ENCODE data around the gene MARCHF5. TPM values are rescaled to one million over a fixed set of nuclear protein-coding genes. Genes with fewer than 3 reads are reported as not detected.
A peak's percentile ranks its signal among the peaks of the same experiment; 100 is the strongest.
"Not testable (repeated sequence)": the region's sequence is repeated elsewhere in the genome, so short reads cannot be mapped to it uniquely, and the experiment has no call there.

Gene MARCHF5
- total and polyA plus RNA-seq, 9 donors = 15.4 to 44.1 (median 36.0) TPM

DNA sequence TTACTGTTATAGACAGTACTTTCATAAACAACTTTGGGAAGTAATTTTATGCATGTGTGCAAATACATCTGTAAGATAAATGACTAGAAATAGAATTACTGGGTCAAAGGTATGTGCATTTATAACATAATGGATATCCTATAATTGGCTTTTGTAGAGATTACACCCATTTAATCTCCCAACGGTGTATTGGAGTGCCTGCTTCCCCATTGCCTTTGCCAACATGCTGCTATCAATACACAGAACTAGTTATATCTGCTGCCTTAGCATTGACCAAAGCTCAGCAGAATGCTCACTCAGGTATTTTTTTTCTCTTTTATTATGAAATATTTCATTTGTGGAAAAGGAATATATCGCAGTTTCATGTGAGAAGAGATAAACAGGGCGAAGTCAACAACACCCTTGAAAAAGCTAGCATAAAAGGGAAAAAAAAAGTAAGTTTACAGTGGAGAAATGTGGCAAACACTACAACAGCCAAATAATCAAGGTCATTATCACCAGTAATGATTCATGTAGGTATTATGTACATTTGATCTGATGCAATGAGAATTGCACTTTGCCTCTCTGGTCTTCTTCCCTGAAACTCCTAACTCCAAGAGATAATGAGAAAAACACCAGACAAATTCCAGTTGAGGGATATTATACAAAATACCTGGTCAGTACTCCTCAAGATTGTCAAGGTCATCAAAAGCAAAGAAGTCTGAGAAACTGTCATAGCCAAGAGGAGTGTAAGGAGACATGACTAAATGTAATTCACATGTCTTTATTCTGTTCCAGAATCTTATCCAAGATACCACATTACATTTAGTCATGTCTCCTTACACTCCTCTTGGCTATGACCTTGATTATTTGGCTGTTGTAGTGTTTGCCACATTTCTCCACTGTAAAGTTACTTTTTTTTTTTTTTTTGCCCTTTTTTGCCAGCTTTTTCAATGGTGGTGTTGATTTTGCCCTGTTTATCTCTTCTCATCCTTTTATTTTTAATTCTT lies 36.8 kb downstream of the MARCHF5 start:
- no peak for TF ChIP-seq EP300 (IDR thresholded peaks at IDR 0.05)
- TF ChIP-seq POLR2A (IDR thresholded peaks at IDR 0.05) = no peak
- TF ChIP-seq, protein P1, sequence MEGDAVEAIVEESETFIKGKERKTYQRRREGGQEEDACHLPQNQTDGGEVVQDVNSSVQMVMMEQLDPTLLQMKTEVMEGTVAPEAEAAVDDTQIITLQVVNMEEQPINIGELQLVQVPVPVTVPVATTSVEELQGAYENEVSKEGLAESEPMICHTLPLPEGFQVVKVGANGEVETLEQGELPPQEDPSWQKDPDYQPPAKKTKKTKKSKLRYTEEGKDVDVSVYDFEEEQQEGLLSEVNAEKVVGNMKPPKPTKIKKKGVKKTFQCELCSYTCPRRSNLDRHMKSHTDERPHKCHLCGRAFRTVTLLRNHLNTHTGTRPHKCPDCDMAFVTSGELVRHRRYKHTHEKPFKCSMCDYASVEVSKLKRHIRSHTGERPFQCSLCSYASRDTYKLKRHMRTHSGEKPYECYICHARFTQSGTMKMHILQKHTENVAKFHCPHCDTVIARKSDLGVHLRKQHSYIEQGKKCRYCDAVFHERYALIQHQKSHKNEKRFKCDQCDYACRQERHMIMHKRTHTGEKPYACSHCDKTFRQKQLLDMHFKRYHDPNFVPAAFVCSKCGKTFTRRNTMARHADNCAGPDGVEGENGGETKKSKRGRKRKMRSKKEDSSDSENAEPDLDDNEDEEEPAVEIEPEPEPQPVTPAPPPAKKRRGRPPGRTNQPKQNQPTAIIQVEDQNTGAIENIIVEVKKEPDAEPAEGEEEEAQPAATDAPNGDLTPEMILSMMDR (IDR thresholded peaks at IDR 0.05) = no peak
- peak overlapping the region in 1 of 2 donors; percentile 38 for H3K27ac ChIP-seq
- 20 to 56% (median 28%) methylated on average over 3 of the region's 3 CpGs for WGBS, 3 donors

DNA sequence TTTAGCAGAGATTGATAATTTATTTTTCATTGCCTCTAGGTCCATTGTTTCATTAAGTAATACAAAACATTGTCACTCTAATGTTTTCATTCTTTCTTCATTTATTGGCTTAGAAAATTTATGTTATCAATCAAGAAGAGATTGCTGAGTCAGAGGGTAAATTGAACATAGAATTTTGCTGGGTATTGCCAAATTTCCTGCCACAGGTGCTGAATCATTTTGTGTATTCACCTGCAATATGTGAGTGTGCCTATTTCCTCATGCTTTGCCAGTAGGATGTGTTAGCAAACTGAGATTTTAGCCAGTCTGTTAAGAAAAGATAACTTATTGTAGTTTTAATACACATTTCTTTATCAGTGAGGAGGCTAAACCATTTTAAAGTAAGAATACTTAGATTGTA lies 38.0 kb downstream of the MARCHF5 start:
- no peak for DNase-seq
- Histone ChIP-seq H3K4me3 (no peak overlapping the region), H3K27ac (peak overlapping the region in 1 of 2 donors; percentile 40), H3K36me3 (no peaks in the 10 kb centered on the region), H3K4me1 (ENCODE audit: insufficient read depth) (no peaks in the 10 kb centered on the region), H3K27me3 (no peaks in the 10 kb centered on the region), H3K9me3 (no peaks in the 10 kb centered on the region)
- intact Hi-C loops (cut with DNase I) = no loop called here
- TF ChIP-seq EP300 (IDR thresholded peaks at IDR 0.05) = no peak
- TF ChIP-seq, protein P1 (IDR thresholded peaks at IDR 0.05) = no peak
- TF ChIP-seq POLR2A (IDR thresholded peaks at IDR 0.05) = no peak

More for the DNA sequence above, 36.8 kb downstream of the MARCHF5 start:
- peaks cover 4% of the 10 kb centered on the region for H3K4me1 ChIP-seq (ENCODE audit: insufficient read depth)
- H3K36me3 ChIP-seq = no peaks in the 10 kb centered on the region
- no peaks in the 10 kb centered on the region for H3K27me3 ChIP-seq
- no peaks in the 10 kb centered on the region for H3K9me3 ChIP-seq
- intact Hi-C loops (cut with DNase I) = no loop called here
- no peak for DNase-seq
- H3K4me3 ChIP-seq = no peak overlapping the region

DNA sequence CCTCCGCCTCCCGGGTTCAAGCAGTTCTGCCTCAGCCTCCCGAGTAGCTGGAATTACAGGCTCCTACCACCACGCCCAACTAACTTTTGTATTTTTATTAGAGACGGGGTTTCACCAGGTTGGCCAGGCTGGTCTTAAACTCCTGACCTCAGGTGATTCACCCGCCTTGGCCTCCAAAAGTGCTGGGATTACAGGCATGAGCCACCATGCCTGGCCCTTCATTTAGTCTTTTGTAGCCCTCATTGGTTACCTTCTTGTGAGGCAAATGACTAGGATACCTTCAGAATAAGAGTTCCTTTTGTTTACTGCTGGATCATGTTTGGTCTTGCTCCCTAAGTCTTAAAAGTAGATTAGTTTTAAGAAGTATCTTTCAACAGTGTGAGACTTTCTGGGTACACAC lies 39.0 kb downstream of the MARCHF5 start:
- intact Hi-C loops (cut with DNase I); H3K27me3 ChIP-seq; H3K27ac ChIP-seq; H3K4me1 ChIP-seq (ENCODE audit: insufficient read depth); DNase-seq; H3K4me3 ChIP-seq; H3K36me3 ChIP-seq; H3K9me3 ChIP-seq: not testable (repeated sequence)
- 93 to 97% (median 96%) methylated on average over 6 of the region's 6 CpGs for WGBS, 3 donors

DNA sequence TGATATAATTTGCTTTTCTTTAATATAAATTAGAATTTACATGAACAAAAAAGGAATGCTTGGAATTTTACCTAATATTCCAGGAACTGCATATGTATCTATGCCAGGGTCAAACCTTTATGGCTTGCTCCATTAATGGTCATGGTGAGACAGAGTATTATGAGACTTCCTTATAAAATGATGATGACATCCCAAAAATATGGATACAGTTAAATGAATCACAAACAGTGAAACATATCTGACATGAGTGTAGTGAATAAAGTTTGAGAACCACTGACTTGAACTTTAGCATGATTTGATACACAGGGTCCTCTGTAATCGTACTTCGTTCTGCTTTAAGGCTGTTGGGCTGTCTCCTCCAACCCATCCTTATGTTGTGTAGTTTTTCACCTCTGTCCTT lies 51.8 kb downstream of the MARCHF5 start:
- Histone ChIP-seq H3K4me3 (no peak overlapping the region), H3K27me3 (no peaks in the 10 kb centered on the region), H3K9me3 (no peaks in the 10 kb centered on the region), H3K27ac (no peak overlapping the region), H3K36me3 (no peaks in the 10 kb centered on the region), H3K4me1 (ENCODE audit: insufficient read depth) (no peaks in the 10 kb centered on the region)
- intact Hi-C loops (cut with DNase I) = no loop called here
- no peak for TF ChIP-seq EP300 (IDR thresholded peaks at IDR 0.05)
- TF ChIP-seq POLR2A (IDR thresholded peaks at IDR 0.05) = no peak
- TF ChIP-seq, protein P1 (IDR thresholded peaks at IDR 0.05) = no peak
- whole genome bisulfite sequencing, 3 donors = 94 to 99% (median 96%) methylated on average over 2 of the region's 2 CpGs
- no peak for DNase-seq

DNA sequence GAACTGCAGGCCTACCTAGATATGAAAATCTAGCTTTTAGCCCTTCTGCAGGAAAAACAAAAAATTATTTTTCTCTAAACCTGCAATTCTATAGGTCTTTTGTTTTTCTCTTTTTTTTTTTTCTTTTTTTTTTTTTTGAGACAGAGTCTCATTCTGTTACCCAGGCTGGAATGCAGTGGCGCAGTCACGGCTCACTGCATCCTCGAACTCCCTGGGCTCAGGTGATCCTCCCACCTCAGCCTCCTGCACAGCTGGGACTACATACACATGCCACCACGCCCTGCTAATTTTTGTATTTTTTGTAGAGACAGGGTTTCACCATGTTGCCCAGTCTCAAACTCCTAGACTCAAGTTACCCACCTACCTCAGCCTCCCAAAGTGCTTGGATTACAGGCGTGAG lies 54.6 kb downstream of the MARCHF5 start:
- H3K36me3 ChIP-seq; H3K27ac ChIP-seq; H3K9me3 ChIP-seq; intact Hi-C loops (cut with DNase I); DNase-seq; H3K4me1 ChIP-seq (ENCODE audit: insufficient read depth); H3K4me3 ChIP-seq; H3K27me3 ChIP-seq: not testable (repeated sequence)
- WGBS, 3 donors = 96 to 97% (median 97%) methylated on average over 5 of the region's 5 CpGs

DNA sequence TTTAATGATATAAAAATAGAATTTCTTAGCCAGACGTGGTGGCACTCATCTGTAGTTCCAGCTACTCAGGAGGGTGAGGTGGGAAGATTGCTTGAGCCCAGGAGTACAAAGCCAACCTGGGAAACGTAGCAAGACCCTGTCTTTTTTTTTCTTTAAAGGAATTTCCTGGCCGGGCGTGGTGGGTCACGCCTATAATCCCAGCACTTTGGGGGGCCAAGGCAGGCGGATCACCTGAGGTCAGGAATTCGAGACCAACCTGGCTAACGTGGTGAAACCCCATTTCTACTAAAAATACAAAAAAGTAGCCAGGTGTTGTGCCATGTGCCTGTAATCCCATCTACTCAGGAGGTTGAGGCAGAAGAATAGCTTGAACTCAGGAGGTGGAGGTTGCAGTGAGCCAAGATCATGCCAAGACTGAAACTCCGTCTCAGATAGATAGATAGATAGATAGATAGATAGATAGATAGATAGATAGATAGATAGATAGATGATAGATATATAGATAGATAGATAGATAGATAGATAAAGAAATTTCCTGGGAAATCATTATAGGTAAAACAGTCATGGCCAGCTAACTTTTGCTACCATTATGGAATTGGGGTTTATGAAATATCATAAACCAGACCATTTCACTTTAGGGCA lies 56.2 kb downstream of the MARCHF5 start:
- WGBS, 3 donors = 92 to 96% (median 94%) methylated on average over 9 of the region's 9 CpGs
- intact Hi-C loops (cut with DNase I); H3K27ac ChIP-seq; DNase-seq; H3K4me3 ChIP-seq; H3K36me3 ChIP-seq; H3K27me3 ChIP-seq; H3K9me3 ChIP-seq; H3K4me1 ChIP-seq (ENCODE audit: insufficient read depth): not testable (repeated sequence)

Measured in ovary (tissue), 9 donors.